Large intestine (tissue), 3 donors: ENCODE results near the gene NEGR1. TPM values are rescaled to one million over a fixed set of nuclear protein-coding genes. Genes with fewer than 3 reads are reported as not detected.

Source experiments
- DNase-seq, 2 donors: peaks; one replicate each; pipeline versions ENCODE4 v3.0.0 to v3.0.0-alpha.2; 2013
- H3K27ac ChIP-seq: one replicate; pipeline ENCODE4 v1.5.1; 2013; ENCODE audit warnings: low read length
- H3K27me3 ChIP-seq: 2 replicates; pipeline ENCODE4 v1.6.1; 2013; ENCODE audit warnings: low read length; ENCODE audit not compliant: control insufficient read depth, insufficient read depth
- H3K36me3 ChIP-seq: 2 replicates; pipeline ENCODE4 v1.6.1; 2013; ENCODE audit warnings: low read length; ENCODE audit not compliant: control insufficient read depth, insufficient read depth
- H3K4me1 ChIP-seq: one replicate; pipeline ENCODE4 v1.6.1; 2013; ENCODE audit warnings: low read length; ENCODE audit not compliant: control insufficient read depth, insufficient read depth
- H3K4me3 ChIP-seq: one replicate; pipeline ENCODE4 v1.5.1; 2013; ENCODE audit warnings: low read length
- H3K9me3 ChIP-seq: one replicate; pipeline ENCODE4 v1.6.1; 2013; ENCODE audit warnings: mild to moderate bottlenecking, low read depth, low read length, moderate library complexity; ENCODE audit not compliant: control insufficient read depth
- WGBS: methylation state at CpG from one replicate; pipeline ENCODE4 v1.1.5; 2013; ENCODE audit warnings: low lambda C conversion rate; ENCODE audit not compliant: insufficient coverage; 5-methylcytosine and 5-hydroxymethylcytosine counted together
- polyA plus RNA-seq: library from polyadenylated mRNA; unstranded; fragments of 120-200 nt; gene quantifications from one replicate; pipeline ENCODE4 v1.2.1, GENCODE V29; 2013

The NEGR1 gene
- polyA plus RNA-seq, 1 donor, result 9.9 TPM

GRCh38 chr1:72283307-72284083 lies 1.2 kb upstream of the NEGR1 start:
- H3K27ac ChIP-seq, result peak overlapping the region; percentile 91
- DNase-seq, result peak; percentile 59 to 72
- peak overlapping the region; percentile 80 for H3K4me3 ChIP-seq
- H3K9me3 ChIP-seq, result no peaks in the 10 kb centered on the region
- peaks cover 50% of the 10 kb centered on the region for H3K27me3 ChIP-seq
- H3K36me3 ChIP-seq, result no peaks in the 10 kb centered on the region
- H3K4me1 ChIP-seq, result no peaks in the 10 kb centered on the region
- 0% methylated on average over 3 of the region's 56 CpGs for WGBS

DNA sequence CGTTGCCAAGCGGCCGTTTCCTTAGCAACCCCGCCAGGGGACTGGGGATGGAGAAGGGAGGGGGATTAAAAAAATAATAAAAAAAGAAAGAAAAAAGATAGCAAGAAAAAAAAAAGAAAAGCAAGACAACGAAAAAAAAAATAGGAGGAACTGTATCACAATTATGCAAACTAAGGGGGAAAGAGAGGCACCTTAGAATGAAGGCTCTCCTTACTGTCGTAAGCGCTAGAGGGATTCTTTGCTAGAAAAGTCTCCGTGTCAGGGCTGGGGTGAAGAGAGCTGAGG lies 625 bp upstream of the NEGR1 start:
- Histone ChIP-seq H3K36me3 (no peaks in the 10 kb centered on the region), H3K9me3 (no peaks in the 10 kb centered on the region), H3K4me3 (peak overlapping the region; percentile 80), H3K27me3 (peaks cover 50% of the 10 kb centered on the region), H3K27ac (peak overlapping the region; percentile 91), H3K4me1 (no peaks in the 10 kb centered on the region)
- 2% methylated on average over 4 of the region's 8 CpGs for whole genome bisulfite sequencing
- DNase-seq, result no peak

GRCh38 chr1:72281637-72282270 lies 585 bp downstream of the NEGR1 start:
- Histone ChIP-seq H3K36me3 (no peaks in the 10 kb centered on the region), H3K4me3 (peak overlapping the region; percentile 41), H3K27me3 (peaks cover 50% of the 10 kb centered on the region), H3K27ac (peak overlapping the region; percentile 32), H3K4me1 (no peaks in the 10 kb centered on the region), H3K9me3 (no peaks in the 10 kb centered on the region)
- peak in 1 of 2 donors; percentile 7 for DNase-seq
- WGBS, result 36% methylated on average over 3 of the region's 10 CpGs

DNA sequence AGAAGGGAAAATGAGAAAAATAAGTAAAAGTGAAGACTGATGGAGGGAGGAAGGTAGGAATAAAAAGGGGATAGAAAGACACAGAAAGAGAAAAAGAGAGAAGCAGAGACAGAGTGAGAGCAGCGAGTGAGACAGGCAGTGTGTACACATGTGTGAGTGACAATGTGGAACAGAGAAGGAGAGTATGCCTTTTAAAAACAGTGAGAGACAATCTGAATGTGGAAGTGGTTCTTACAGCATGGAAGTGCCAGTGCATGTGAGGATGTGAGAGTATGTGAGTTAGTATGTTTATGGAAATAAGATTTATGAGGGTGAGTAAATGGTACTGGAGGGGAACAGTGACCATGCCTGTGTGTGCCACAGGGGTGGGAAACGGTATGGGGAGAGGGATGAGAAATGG lies 1.2 kb downstream of the NEGR1 start:
- H3K9me3 ChIP-seq, result no peaks in the 10 kb centered on the region
- no peaks in the 10 kb centered on the region for H3K4me1 ChIP-seq
- H3K27ac ChIP-seq, result no peak overlapping the region
- H3K36me3 ChIP-seq, result no peaks in the 10 kb centered on the region
- H3K27me3 ChIP-seq, result peaks cover 47% of the 10 kb centered on the region
- H3K4me3 ChIP-seq, result peak overlapping the region; percentile 41
- WGBS, result 35% methylated on average over 2 of the region's 2 CpGs
- no peak for DNase-seq

GRCh38 chr1:72280711-72281110 lies 1.6 kb downstream of the NEGR1 start:
- H3K27me3 ChIP-seq, result peaks cover 47% of the 10 kb centered on the region
- H3K36me3 ChIP-seq, result no peaks in the 10 kb centered on the region
- WGBS, result 25% methylated on average over 1 of the region's 1 CpG
- H3K4me1 ChIP-seq, result no peaks in the 10 kb centered on the region
- no peaks in the 10 kb centered on the region for H3K9me3 ChIP-seq
- no peak overlapping the region for H3K27ac ChIP-seq
- DNase-seq, result no peak
- H3K4me3 ChIP-seq, result no peak overlapping the region

DNA sequence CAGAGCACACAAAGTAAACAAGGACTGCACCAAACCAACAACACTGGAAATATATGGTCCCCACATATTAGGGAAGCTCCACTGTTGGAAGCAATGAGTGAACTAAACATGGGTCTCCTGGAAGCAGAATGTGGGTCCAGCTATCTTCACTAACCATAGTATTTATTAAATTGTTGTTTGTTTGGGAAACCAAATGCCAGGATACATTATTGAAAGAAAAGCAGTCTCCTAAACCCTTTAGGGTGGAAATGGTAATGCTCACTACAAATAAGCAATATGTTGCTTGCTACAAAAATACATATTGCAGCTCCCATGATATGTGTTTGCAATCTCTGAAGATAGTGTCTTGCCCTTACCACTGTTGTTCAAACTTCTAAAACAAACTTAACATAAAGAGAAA lies 2.2 kb downstream of the NEGR1 start:
- Histone ChIP-seq H3K4me1 (no peaks in the 10 kb centered on the region), H3K27me3 (peaks cover 41% of the 10 kb centered on the region), H3K9me3 (no peaks in the 10 kb centered on the region), H3K4me3 (no peak overlapping the region), H3K36me3 (no peaks in the 10 kb centered on the region), H3K27ac (no peak overlapping the region)
- no peak for DNase-seq

DNA sequence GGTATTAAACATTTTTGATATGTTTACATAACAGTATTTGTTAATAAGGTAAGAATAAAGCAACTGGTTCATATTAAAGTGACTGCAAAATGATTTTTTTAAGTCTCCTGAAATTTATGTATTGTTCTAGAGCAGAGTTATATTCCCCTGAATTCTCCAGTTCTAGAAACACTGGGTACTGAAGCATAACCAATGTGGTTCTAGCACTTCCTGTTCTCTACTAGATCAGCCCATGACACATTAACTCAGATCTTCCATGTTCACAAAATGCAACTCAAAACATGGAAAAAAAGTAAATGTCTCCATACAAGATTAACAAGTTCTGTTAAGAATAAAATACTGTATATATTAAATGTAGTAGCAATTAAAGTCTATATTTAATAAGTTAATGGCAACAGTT lies 3.9 kb downstream of the NEGR1 start:
- peaks cover 25% of the 10 kb centered on the region for H3K27me3 ChIP-seq
- H3K9me3 ChIP-seq, result no peaks in the 10 kb centered on the region
- no peak overlapping the region for H3K27ac ChIP-seq
- no peak overlapping the region for H3K4me3 ChIP-seq
- H3K4me1 ChIP-seq, result no peaks in the 10 kb centered on the region
- H3K36me3 ChIP-seq, result no peaks in the 10 kb centered on the region
- no peak for DNase-seq

GRCh38 chr1:72271555-72272085 lies 10.7 kb downstream of the NEGR1 start:
- Histone ChIP-seq H3K27me3 (no peaks in the 10 kb centered on the region), H3K4me1 (no peaks in the 10 kb centered on the region), H3K36me3 (no peaks in the 10 kb centered on the region), H3K27ac (no peak overlapping the region), H3K9me3 (no peaks in the 10 kb centered on the region), H3K4me3 (no peak overlapping the region)
- 60% methylated on average over 2 of the region's 6 CpGs for WGBS
- DNase-seq, result no peak

DNA sequence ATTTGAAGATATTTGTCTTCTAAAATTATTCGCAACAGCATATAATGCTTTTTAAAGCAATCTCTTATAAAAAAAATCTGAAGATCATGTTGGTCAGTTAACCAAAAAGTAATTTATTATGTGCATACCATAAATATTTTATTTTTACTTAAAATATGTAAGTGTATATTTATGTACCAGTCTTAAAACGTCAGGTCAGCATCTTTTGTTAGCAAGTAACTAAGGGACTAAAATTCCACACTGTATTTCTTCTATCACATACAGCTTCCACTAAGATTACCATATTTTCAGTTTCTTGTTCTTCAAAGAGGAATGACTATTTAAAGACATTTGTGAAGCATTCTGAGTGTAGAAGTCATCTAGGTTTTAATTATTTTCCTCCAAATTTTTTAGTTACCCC lies 19.6 kb downstream of the NEGR1 start:
- Histone ChIP-seq H3K4me1 (no peaks in the 10 kb centered on the region), H3K4me3 (no peak overlapping the region)
- 100% methylated on average over 1 of the region's 2 CpGs for WGBS

DNA sequence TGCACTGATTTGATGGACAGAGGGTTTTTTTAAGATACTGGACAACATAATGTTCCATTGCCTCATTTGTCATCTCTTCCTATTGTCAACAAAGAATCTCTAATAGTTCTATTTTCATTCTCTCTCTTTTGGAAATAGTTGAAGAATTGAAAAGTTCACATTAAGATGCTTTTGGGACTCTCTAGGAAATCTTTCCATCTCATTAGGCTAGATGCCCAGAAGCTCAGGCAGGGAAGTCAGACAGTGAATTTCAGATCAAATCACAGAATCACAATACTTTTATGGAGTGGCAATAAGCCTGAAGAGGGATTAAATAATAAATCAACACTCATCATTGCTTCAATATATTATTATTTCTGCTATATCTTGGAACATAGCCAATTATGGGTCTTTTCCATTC lies 29.2 kb downstream of the NEGR1 start:
- Histone ChIP-seq H3K9me3 (no peaks in the 10 kb centered on the region), H3K27ac (no peak overlapping the region), H3K36me3 (no peaks in the 10 kb centered on the region), H3K27me3 (no peaks in the 10 kb centered on the region), H3K4me3 (no peak overlapping the region), H3K4me1 (no peaks in the 10 kb centered on the region)
- DNase-seq, result no peak

More for the DNA sequence above, 19.6 kb downstream of the NEGR1 start:
- Histone ChIP-seq H3K27ac (no peak overlapping the region), H3K36me3 (no peaks in the 10 kb centered on the region), H3K27me3 (no peaks in the 10 kb centered on the region), H3K9me3 (no peaks in the 10 kb centered on the region)
- DNase-seq, result no peak

DNA sequence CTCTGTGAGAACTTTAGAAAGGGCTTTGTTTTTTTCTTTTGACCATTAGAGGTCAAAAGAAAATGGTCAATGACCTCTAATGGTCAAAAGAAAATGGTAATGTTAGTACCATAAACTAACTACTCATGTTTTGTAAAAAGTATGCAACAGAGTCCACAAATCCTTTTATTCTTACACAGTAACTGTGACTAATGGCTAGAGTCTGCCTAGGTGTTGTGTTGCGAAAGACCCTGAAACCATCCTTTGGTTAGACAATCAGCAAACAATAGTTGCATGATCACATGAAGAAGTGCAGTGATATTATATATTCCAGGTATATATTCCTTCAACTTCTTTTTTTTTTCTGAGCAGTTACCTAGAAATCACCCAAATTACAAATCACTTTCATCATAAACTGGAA lies 40.9 kb downstream of the NEGR1 start:
- Histone ChIP-seq H3K4me1 (no peaks in the 10 kb centered on the region), H3K27me3 (no peaks in the 10 kb centered on the region), H3K27ac (no peak overlapping the region), H3K36me3 (no peaks in the 10 kb centered on the region), H3K9me3 (no peaks in the 10 kb centered on the region), H3K4me3 (no peak overlapping the region)
- DNase-seq, result no peak
- WGBS, result no CpG with 5 or more reads among the region's 1 CpG
